ENCODE measurements around the gene PLEKHA6. TPM values are rescaled to one million over a fixed set of nuclear protein-coding genes. Genes with fewer than 3 reads are reported as not detected.

PLEKHA6 gene
- total RNA-seq, 1 experiment from 2014 or later: 2.1 TPM

- Histone ChIP-seq H3K79me2 (ENCODE audit: insufficient read depth, low read length) (no peaks in the 10 kb centered on the region), H3K23ac (ENCODE audit: insufficient read length, low read depth, low read length) (no peak overlapping the region), H3K27ac (ENCODE audit: insufficient read length, low read depth, low read length) (no peak overlapping the region), H2BK15ac (ENCODE audit: low read depth, low read length) (no peak overlapping the region), H2BK120ac (ENCODE audit: low read depth, low read length, poor library complexity, severe bottlenecking) (no peak overlapping the region), H3K4me1 (ENCODE audit: insufficient read depth, low read length) (peaks cover 3% of the 10 kb centered on the region; the same call in 1 of the 2 replicates), H2BK12ac (ENCODE audit: insufficient read length, low read depth, low read length) (no peak overlapping the region), H2BK20ac (ENCODE audit: low read depth, low read length, poor library complexity, severe bottlenecking) (no peak overlapping the region), H3K18ac (ENCODE audit: insufficient read length, low read depth, low read length) (no peak overlapping the region), H4K8ac (replicated peaks; ENCODE audit: insufficient read length, low read depth, low read length) (no peak overlapping the region), H3K23me2 (ENCODE audit: insufficient read length, low read depth, low read length, poor library complexity, severe bottlenecking) (peaks cover 11% of the 10 kb centered on the region), H3K4ac (ENCODE audit: low read depth, low read length) (no peak overlapping the region), H3K4me2 (ENCODE audit: insufficient read depth, insufficient read length, low read length) (no peak overlapping the region), H4K20me1 (ENCODE audit: control insufficient read depth, insufficient read depth, insufficient read length) (no peaks in the 10 kb centered on the region), H4K5ac (ENCODE audit: insufficient read length, low read depth, low read length) (no peak overlapping the region), H2BK5ac (ENCODE audit: insufficient read length, low read length) (no peak overlapping the region), H3K79me1 (ENCODE audit: insufficient read depth, low read depth, low read length, poor library complexity, severe bottlenecking) (no peaks in the 10 kb centered on the region), H3K9me3 (ENCODE audit: control insufficient read depth, low read depth, low read length) (no peaks in the 10 kb centered on the region), H4K91ac (ENCODE audit: insufficient read length, low read depth, low read length) (no peak overlapping the region), H2AK5ac (ENCODE audit: insufficient read length, low read length) (no peak overlapping the region), H3T11ph (ENCODE audit: low read length) (no peak overlapping the region), H2AFZ (ENCODE audit: low read length) (no peak overlapping the region), H3K27me3 (ENCODE audit: insufficient read depth, low read length) (no peaks in the 10 kb centered on the region), H3K14ac (ENCODE audit: insufficient read depth, low read length) (no peak overlapping the region), H3K56ac (ENCODE audit: insufficient read length, low read depth, low read length) (no peak overlapping the region), H3K9ac (ENCODE audit: extremely low read depth, insufficient read length, low read length) (no peak overlapping the region)
- TF ChIP-seq CTCF (conservative IDR thresholded peaks at IDR 0.05): no peak
- Mint-ChIP-seq H3K36me3 (ENCODE audit: insufficient read depth in 1 of 3, low read depth in 3 of 3) (no peaks in the 10 kb centered on the region), H3K27ac (no peak overlapping the region), H3K27me3 (ENCODE audit: low read depth) (no peaks in the 10 kb centered on the region), H3K4me3 (no peak overlapping the region), H3K4me1 (peaks cover 14 to 17% of the 10 kb centered on the region in 2 experiments), H3K9me3 (no peaks in the 10 kb centered on the region)
- no peak for DNase-seq
- WGBS (ENCODE audit: extremely low coverage, insufficient read length, low lambda C conversion rate): no CpG with 5 or more reads among the region's 7 CpGs
These were observed 148.7 kb downstream of the PLEKHA6 start for GRCh38 chr1:204211046-204211445.
